Measurements from ENCODE around the gene ZSCAN21.

Gene ZSCAN21

GRCh38 chr7:100075418-100075817 is 25.8 kb downstream of the ZSCAN21 start:
- DNase-seq = no peak

- no peak for DNase-seq
Measured at GRCh38 chr7:100077205-100077604, 27.6 kb downstream of the ZSCAN21 start.

- peak in 29 of 51 donors; percentile 2 to 80 (median 41) for DNase-seq
Measured at GRCh38 chr7:100079024-100079560, 29.5 kb downstream of the ZSCAN21 start.

GRCh38 chr7:100080907-100081534 is 31.4 kb downstream of the ZSCAN21 start:
- peak in 3 of 51 donors; percentile 10 to 35 (median 28) for DNase-seq

- DNase-seq = peak; percentile 81 to 99 (median 98)
Measured at GRCh38 chr7:100081535-100082102, 32.0 kb downstream of the ZSCAN21 start, which contains the start of gene ZNF3. Gene ZNF3, minus strand, starts transcription at chr7:100081723. Its CDS starts 4,366 bp downstream, at chr7:100077357.

- DNase-seq = no peak
Measured at GRCh38 chr7:100082978-100083377, 33.4 kb downstream of the ZSCAN21 start.

- DNase-seq = no peak
Measured at GRCh38 chr7:100085515-100085914, 35.9 kb downstream of the ZSCAN21 start.

GRCh38 chr7:100087055-100087750 is 37.6 kb downstream of the ZSCAN21 start:
- no peak for DNase-seq

GRCh38 chr7:100088095-100088620 is 38.6 kb downstream of the ZSCAN21 start:
- no peak for DNase-seq

GRCh38 chr7:100088621-100089457 is 39.3 kb downstream of the ZSCAN21 start, which contains the start of gene COPS6:
Gene COPS6, plus strand, starts transcription at chr7:100088969. Its CDS starts 22 bp downstream, at chr7:100088991.
- DNase-seq = peak; percentile 29 to 87 (median 65)

GRCh38 chr7:100089458-100090196 is 40.1 kb downstream of the ZSCAN21 start:
- no peak for DNase-seq

GRCh38 chr7:100090527-100091410 is 41.2 kb downstream of the ZSCAN21 start:
- no peak for DNase-seq

GRCh38 chr7:100091411-100092181 is 42.0 kb downstream of the ZSCAN21 start:
- DNase-seq = no peak

- DNase-seq = no peak
Measured at GRCh38 chr7:100093054-100093453, 43.5 kb downstream of the ZSCAN21 start.

- DNase-seq = no peak
Measured at GRCh38 chr7:100093498-100093897, 43.9 kb downstream of the ZSCAN21 start.

- DNase-seq = no peak
Measured at GRCh38 chr7:100093925-100094486, 44.4 kb downstream of the ZSCAN21 start.

GRCh38 chr7:100095289-100095688 is 45.7 kb downstream of the ZSCAN21 start:
- DNase-seq = no peak

GRCh38 chr7:100095704-100096103 is 46.1 kb downstream of the ZSCAN21 start:
- no peak for DNase-seq

Measured in hypothalamus (tissue), 51 donors.